ENCODE measurements around the gene RGL3.

RGL3 gene

GRCh38 chr19:11420429-11421370 is 1.6 kb upstream of the RGL3 start:
- H3K4me3 ChIP-seq: peak overlapping the region; percentile 47
- intact Hi-C loops (cut with DNase I; ENCODE audit: low total_unique reads): loop anchor here (2.0 kb wide), 1 partner anchor 38 kb away; no protein-coding TSS in a partner anchor
- no peaks in the 10 kb centered on the region for H3K9me3 ChIP-seq
- no peak for TF ChIP-seq CTCF (IDR thresholded peaks at IDR 0.05)
- peaks cover 0 to 51% (median 37%) of the 10 kb centered on the region in 4 donors for H3K4me1 ChIP-seq
- H3K36me3 ChIP-seq: no peaks in the 10 kb centered on the region
- H3K27me3 ChIP-seq: peaks cover 0 to 5% of the 10 kb centered on the region in 2 donors
- peak; percentile 79 to 88 for DNase-seq
- H3K27ac ChIP-seq: peak overlapping the region; percentile 67 to 79

DNA sequence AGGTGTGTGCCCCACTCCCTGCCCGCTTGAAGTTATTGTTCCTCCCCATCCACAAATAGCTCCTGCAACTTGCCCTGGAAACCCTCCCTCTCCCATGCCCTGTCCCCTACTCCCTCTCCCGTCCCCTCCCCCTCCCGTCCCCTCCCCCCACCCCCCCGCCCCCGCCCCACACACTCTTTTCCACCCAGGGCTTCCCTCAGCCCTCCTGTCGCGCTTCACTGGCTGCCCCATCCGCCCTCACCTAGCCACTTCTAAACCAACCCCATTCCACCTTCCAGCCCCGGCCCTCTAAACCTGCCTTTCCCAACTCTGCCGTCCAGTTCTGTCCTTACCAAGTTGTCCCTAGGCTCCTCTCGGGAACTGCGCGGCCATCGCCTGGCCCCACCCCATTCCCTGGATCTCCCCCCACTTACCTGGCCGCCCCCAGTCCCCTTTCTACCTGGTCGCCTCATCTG is 993 bp downstream of the RGL3 start:
- Histone ChIP-seq H3K27ac (peak overlapping the region; percentile 56 to 79), H3K27me3 (no peaks in the 10 kb centered on the region)
- intact Hi-C loops (cut with DNase I; ENCODE audit: low total_unique reads): no loop called here

DNA sequence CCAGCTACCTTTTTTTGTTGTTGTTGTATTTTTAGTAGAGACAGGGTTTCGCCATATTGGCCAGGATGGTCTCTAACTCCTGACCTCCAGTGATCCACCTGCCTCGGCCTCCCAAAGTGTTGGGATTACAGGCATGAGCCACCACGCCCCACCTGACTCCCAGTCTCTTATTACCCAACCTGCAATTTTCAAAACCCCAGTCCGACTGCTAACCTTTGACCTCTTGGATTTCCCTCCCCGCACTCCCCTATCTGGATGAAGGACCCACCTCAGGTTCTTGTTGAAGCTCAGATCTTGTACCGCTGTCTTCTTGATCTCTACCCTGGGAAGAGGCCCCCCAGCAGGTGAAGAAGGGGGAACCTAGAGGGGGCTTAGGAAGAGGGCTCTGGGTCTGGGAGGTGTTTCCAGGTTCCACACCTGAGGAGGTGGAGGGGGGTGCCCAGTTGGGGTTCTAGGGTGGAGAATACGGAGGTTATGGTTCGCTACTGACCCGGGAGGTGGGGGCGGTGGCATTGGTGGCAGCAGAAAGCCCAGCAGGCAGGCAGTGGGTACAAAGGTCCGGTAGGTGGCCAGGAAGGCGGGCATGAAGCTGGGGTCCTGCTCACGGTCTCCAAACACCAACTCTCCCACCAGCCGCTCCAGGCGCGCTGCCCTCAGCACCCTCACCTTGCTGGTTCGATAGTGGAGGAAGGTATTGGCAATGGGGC is 2.6 kb downstream of the RGL3 start:
- Histone ChIP-seq H3K27me3 (no peaks in the 10 kb centered on the region), H3K4me3 (no peak overlapping the region), H3K4me1 (peaks cover 0 to 34% (median 25%) of the 10 kb centered on the region in 4 donors), H3K9me3 (no peaks in the 10 kb centered on the region), H3K27ac (no peak overlapping the region), H3K36me3 (peaks cover 0 to 4% (median 0%) of the 10 kb centered on the region in 3 donors)
- intact Hi-C loops (cut with DNase I; ENCODE audit: low total_unique reads): no loop called here
- no peak for TF ChIP-seq CTCF (IDR thresholded peaks at IDR 0.05)
- no peak for DNase-seq

More for the DNA sequence above, 993 bp downstream of the RGL3 start:
- peaks cover 0 to 51% (median 37%) of the 10 kb centered on the region in 4 donors for H3K4me1 ChIP-seq
- no peaks in the 10 kb centered on the region for H3K9me3 ChIP-seq
- no peak for TF ChIP-seq CTCF (IDR thresholded peaks at IDR 0.05)
- no peak for DNase-seq
- H3K36me3 ChIP-seq: no peaks in the 10 kb centered on the region
- peak overlapping the region; percentile 56 to 59 for H3K4me3 ChIP-seq

DNA sequence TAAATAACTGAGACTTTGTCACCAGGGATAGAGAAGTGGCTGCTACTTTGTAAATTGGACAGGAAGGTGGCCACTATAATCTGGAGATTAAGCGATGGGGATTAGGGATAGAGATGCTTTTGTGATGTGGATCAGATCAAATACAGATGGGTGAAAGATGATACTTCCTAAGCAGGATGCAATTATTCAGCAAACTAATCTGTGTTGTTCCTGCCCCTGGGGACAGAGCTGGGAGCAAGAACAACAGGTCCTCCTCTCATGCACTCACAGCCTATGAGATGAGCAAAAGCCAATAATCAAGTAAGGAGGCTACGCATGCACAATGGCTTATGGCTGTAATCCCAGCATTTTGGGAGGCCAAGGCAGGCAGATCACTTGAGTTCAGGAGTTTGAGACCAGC is 4.6 kb downstream of the RGL3 start:
- H3K27ac ChIP-seq: no peak overlapping the region
- peaks cover 0 to 15% (median 8%) of the 10 kb centered on the region in 4 donors for H3K4me1 ChIP-seq
- peaks cover 0 to 5% (median 0%) of the 10 kb centered on the region in 3 donors for H3K36me3 ChIP-seq
- intact Hi-C loops (cut with DNase I; ENCODE audit: low total_unique reads): no loop called here
- no peaks in the 10 kb centered on the region for H3K9me3 ChIP-seq
- no peak for DNase-seq
- H3K27me3 ChIP-seq: no peaks in the 10 kb centered on the region
- TF ChIP-seq CTCF (IDR thresholded peaks at IDR 0.05): no peak
- H3K4me3 ChIP-seq: no peak overlapping the region

DNA sequence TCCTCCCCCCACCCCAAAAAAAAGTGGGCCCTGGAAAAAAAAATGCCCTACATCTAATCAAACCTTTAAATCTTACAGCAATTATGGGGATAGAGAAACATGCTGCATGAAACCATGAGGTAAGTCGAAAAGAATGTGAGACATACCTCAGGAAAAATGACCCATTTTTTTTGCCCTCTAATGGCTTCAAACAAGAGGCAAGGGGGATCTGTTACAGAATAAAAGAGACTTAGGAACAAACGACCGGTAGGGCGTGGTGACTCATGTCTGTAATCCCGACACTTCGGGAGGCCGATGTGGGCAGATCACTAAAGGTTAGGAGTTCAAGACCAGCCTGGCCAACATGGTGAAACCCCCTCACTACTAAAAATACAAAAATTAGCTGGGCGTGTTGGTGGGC is 8.4 kb downstream of the RGL3 start:
- Histone ChIP-seq H3K4me3 (no peak overlapping the region), H3K27me3 (no peaks in the 10 kb centered on the region), H3K9me3 (no peaks in the 10 kb centered on the region), H3K27ac (no peak overlapping the region), H3K4me1 (no peaks in the 10 kb centered on the region), H3K36me3 (peaks cover 0 to 5% (median 0%) of the 10 kb centered on the region in 3 donors)
- intact Hi-C loops (cut with DNase I; ENCODE audit: low total_unique reads): no loop called here
- DNase-seq: no peak
- no peak for TF ChIP-seq CTCF (IDR thresholded peaks at IDR 0.05)
